Upper lobe of left lung (tissue), 4 donors: ENCODE results near the gene ESRP2.

Experiments used
- CTCF ChIP-seq, 6 experiments: fragments of 450-650 bp in 4 of 6; fragments of 200-600 bp in 2 of 6; sonication (generic) in 2 of 6; IDR thresholded peaks; one replicate each; pipeline ENCODE4 v1.5.1; 2016 to 2019; ENCODE audit warnings: antibody characterized with exemption in 6 of 6
- POLR2A ChIP-seq, 4 donors: fragments of 450-650 bp; IDR thresholded peaks; one replicate each; pipeline ENCODE4 v1.5.1; 2016 to 2017; ENCODE audit warnings: antibody characterized with exemption in 4 of 4, mild to moderate bottlenecking in 2 of 4

- TF ChIP-seq POLR2A (IDR thresholded peaks at IDR 0.05) (no peak), CTCF (IDR thresholded peaks at IDR 0.05) (no peak)
Observed at GRCh38 chr16:68179855-68180254, 56.1 kb downstream of the ESRP2 start.
